Activated naive CD8-positive, alpha-beta T cell (primary cell): ENCODE data around the gene COQ9.
"Not testable (repeated sequence)": the region's sequence is repeated elsewhere in the genome, so short reads cannot be mapped to it uniquely, and the experiment has no call there.

Source experiments
- H3K27ac Mint-ChIP-seq: one replicate; pipeline ENCODE4 v1.8.0; 2021; ENCODE audit warnings: mixed read lengths
- H3K27me3 Mint-ChIP-seq: one replicate; pipeline ENCODE4 v1.8.0; 2021; ENCODE audit warnings: mixed read lengths
- H3K36me3 Mint-ChIP-seq: one replicate; pipeline ENCODE4 v1.8.0; 2021; ENCODE audit warnings: mixed read lengths
- H3K4me1 Mint-ChIP-seq: one replicate; pipeline ENCODE4 v1.8.0; 2021; ENCODE audit warnings: low read depth, mixed read lengths
- H3K4me3 Mint-ChIP-seq: one replicate; pipeline ENCODE4 v1.8.0; 2021; ENCODE audit warnings: mild to moderate bottlenecking, mixed read lengths
- H3K9me3 Mint-ChIP-seq: one replicate; pipeline ENCODE4 v1.8.0; 2021; ENCODE audit warnings: low read depth, mixed read lengths

Gene COQ9

GRCh38 chr16:57483725-57484514 is 36.6 kb downstream of the COQ9 start:
- H3K27ac Mint-ChIP-seq: no peak overlapping the region
- H3K9me3 Mint-ChIP-seq: no peaks in the 10 kb centered on the region
- H3K27me3 Mint-ChIP-seq: no peaks in the 10 kb centered on the region
- H3K4me3 Mint-ChIP-seq: no peak overlapping the region
- peaks cover 20% of the 10 kb centered on the region for H3K4me1 Mint-ChIP-seq
- H3K36me3 Mint-ChIP-seq: no peaks in the 10 kb centered on the region

GRCh38 chr16:57484515-57485005 is 37.3 kb downstream of the COQ9 start:
- H3K4me3 Mint-ChIP-seq: no peak overlapping the region
- no peaks in the 10 kb centered on the region for H3K9me3 Mint-ChIP-seq
- H3K27ac Mint-ChIP-seq: no peak overlapping the region

GRCh38 chr16:57485091-57485915 is 38.0 kb downstream of the COQ9 start:
- no peaks in the 10 kb centered on the region for H3K9me3 Mint-ChIP-seq
- peak overlapping the region; percentile 22 for H3K27ac Mint-ChIP-seq
- H3K27me3 Mint-ChIP-seq: no peaks in the 10 kb centered on the region
- H3K4me3 Mint-ChIP-seq: peak overlapping the region; percentile 85
- H3K36me3 Mint-ChIP-seq: no peaks in the 10 kb centered on the region
- H3K4me1 Mint-ChIP-seq: peaks cover 18% of the 10 kb centered on the region

More at GRCh38 chr16:57484515-57485005, 37.3 kb downstream of the COQ9 start:
- Mint-ChIP-seq H3K36me3 (no peaks in the 10 kb centered on the region), H3K4me1 (peaks cover 18% of the 10 kb centered on the region), H3K27me3 (no peaks in the 10 kb centered on the region)

- H3K9me3 Mint-ChIP-seq: no peaks in the 10 kb centered on the region
- peaks cover 18% of the 10 kb centered on the region for H3K4me1 Mint-ChIP-seq
- peak within 1 kb of the TSS; percentile 85 for H3K4me3 Mint-ChIP-seq
- H3K27ac Mint-ChIP-seq: peak within 1 kb of the TSS; percentile 47
- H3K36me3 Mint-ChIP-seq: no peaks in the 10 kb centered on the region
- no peaks in the 10 kb centered on the region for H3K27me3 Mint-ChIP-seq
These were observed 38.9 kb downstream of the COQ9 start, which contains the start of gene DOK4 for GRCh38 chr16:57485916-57486857. Gene DOK4 (minus strand): TSS chr16:57486493. CDS start chr16:57479507, 6,986 bp downstream.

GRCh38 chr16:57486858-57487834 is 39.9 kb downstream of the COQ9 start:
- Mint-ChIP-seq H3K4me1 (peaks cover 18% of the 10 kb centered on the region), H3K9me3 (no peaks in the 10 kb centered on the region), H3K4me3 (peak overlapping the region; percentile 81), H3K27ac (peak overlapping the region; percentile 47), H3K36me3 (no peaks in the 10 kb centered on the region), H3K27me3 (no peaks in the 10 kb centered on the region)

- Mint-ChIP-seq H3K4me3 (no peak overlapping the region), H3K27me3 (no peaks in the 10 kb centered on the region), H3K9me3 (no peaks in the 10 kb centered on the region), H3K4me1 (peaks cover 18% of the 10 kb centered on the region), H3K36me3 (no peaks in the 10 kb centered on the region), H3K27ac (no peak overlapping the region)
These were observed 42.0 kb downstream of the COQ9 start for GRCh38 chr16:57489229-57489628.

- Mint-ChIP-seq H3K4me3 (no peak overlapping the region), H3K27ac (no peak overlapping the region)
These were observed 46.5 kb downstream of the COQ9 start for GRCh38 chr16:57493767-57494166.

GRCh38 chr16:57497121-57497520 is 49.8 kb downstream of the COQ9 start:
- no peaks in the 10 kb centered on the region for H3K36me3 Mint-ChIP-seq

More at GRCh38 chr16:57493767-57494166, 46.5 kb downstream of the COQ9 start:
- no peaks in the 10 kb centered on the region for H3K27me3 Mint-ChIP-seq
- no peaks in the 10 kb centered on the region for H3K4me1 Mint-ChIP-seq
- H3K36me3 Mint-ChIP-seq: no peaks in the 10 kb centered on the region
- no peaks in the 10 kb centered on the region for H3K9me3 Mint-ChIP-seq

GRCh38 chr16:57498031-57498430 is 50.8 kb downstream of the COQ9 start:
- no peaks in the 10 kb centered on the region for H3K27me3 Mint-ChIP-seq
- H3K9me3 Mint-ChIP-seq: no peaks in the 10 kb centered on the region

More at GRCh38 chr16:57497121-57497520, 49.8 kb downstream of the COQ9 start:
- Mint-ChIP-seq H3K27ac (no peak overlapping the region), H3K27me3 (no peaks in the 10 kb centered on the region), H3K9me3 (no peaks in the 10 kb centered on the region), H3K4me3 (no peak overlapping the region), H3K4me1 (peaks cover 12% of the 10 kb centered on the region)

GRCh38 chr16:57499941-57500340 is 52.7 kb downstream of the COQ9 start:
- H3K9me3 Mint-ChIP-seq, H3K4me3 Mint-ChIP-seq, H3K27ac Mint-ChIP-seq, H3K36me3 Mint-ChIP-seq, H3K27me3 Mint-ChIP-seq: not testable (repeated sequence)
- H3K4me1 Mint-ChIP-seq: peaks cover 15% of the 10 kb centered on the region

More at GRCh38 chr16:57498031-57498430, 50.8 kb downstream of the COQ9 start:
- Mint-ChIP-seq H3K27ac (no peak overlapping the region), H3K36me3 (no peaks in the 10 kb centered on the region), H3K4me1 (peaks cover 15% of the 10 kb centered on the region), H3K4me3 (no peak overlapping the region)

- Mint-ChIP-seq H3K4me1 (peaks cover 15% of the 10 kb centered on the region), H3K27ac (peak overlapping the region; percentile 50), H3K9me3 (no peaks in the 10 kb centered on the region), H3K27me3 (no peaks in the 10 kb centered on the region), H3K36me3 (no peaks in the 10 kb centered on the region), H3K4me3 (no peak overlapping the region)
These were observed 53.4 kb downstream of the COQ9 start for GRCh38 chr16:57500578-57501111.

- Mint-ChIP-seq H3K9me3 (no peaks in the 10 kb centered on the region), H3K27me3 (no peaks in the 10 kb centered on the region), H3K4me3 (no peak overlapping the region), H3K4me1 (peaks cover 15% of the 10 kb centered on the region), H3K27ac (peak overlapping the region; percentile 50), H3K36me3 (no peaks in the 10 kb centered on the region)
These were observed 54.2 kb downstream of the COQ9 start for GRCh38 chr16:57501492-57501891.
